Activated CD4-positive, CD25-positive, alpha-beta regulatory T cell (primary cell): ENCODE data around the gene LETM1.

Source experiments
- DNase-seq, 4 experiments: peaks; one replicate each; lab custom pipeline; 2025; lab: John Stamatoyannopoulos, UW

Gene LETM1

GRCh38 chr4:1825326-1825725 lies 30.6 kb downstream of the LETM1 start:
- no peak for DNase-seq

- no peak for DNase-seq
These were observed 31.2 kb downstream of the LETM1 start for GRCh38 chr4:1824746-1825145.

- no peak for DNase-seq
These were observed 32.4 kb downstream of the LETM1 start for GRCh38 chr4:1823545-1823932.

GRCh38 chr4:1822568-1823544 lies 33.1 kb downstream of the LETM1 start:
- DNase-seq = no peak

GRCh38 chr4:1821679-1822567 lies 34.0 kb downstream of the LETM1 start:
- DNase-seq = no peak

GRCh38 chr4:1819816-1820215 lies 36.1 kb downstream of the LETM1 start:
- DNase-seq = no peak

GRCh38 chr4:1819284-1819683 lies 36.7 kb downstream of the LETM1 start:
- DNase-seq = no peak

GRCh38 chr4:1815997-1816860 lies 39.7 kb downstream of the LETM1 start:
- DNase-seq = no peak

GRCh38 chr4:1815096-1815996 lies 40.6 kb downstream of the LETM1 start:
- DNase-seq = no peak

GRCh38 chr4:1814453-1814852 lies 41.5 kb downstream of the LETM1 start:
- no peak for DNase-seq

GRCh38 chr4:1813915-1814314 lies 42.0 kb downstream of the LETM1 start:
- DNase-seq = no peak

- no peak for DNase-seq
These were observed 42.7 kb downstream of the LETM1 start for GRCh38 chr4:1813231-1813630.

GRCh38 chr4:1812720-1813119 lies 43.2 kb downstream of the LETM1 start:
- no peak for DNase-seq

GRCh38 chr4:1810765-1811164 lies 45.2 kb downstream of the LETM1 start:
- no peak for DNase-seq

- peak; percentile 28 to 46 (median 40) for DNase-seq
These were observed 46.0 kb downstream of the LETM1 start for GRCh38 chr4:1809754-1810502.

GRCh38 chr4:1808851-1809753 lies 46.9 kb downstream of the LETM1 start:
- DNase-seq = no peak

- no peak for DNase-seq
These were observed 47.6 kb downstream of the LETM1 start for GRCh38 chr4:1808396-1808795.

GRCh38 chr4:1807332-1807777 lies 48.6 kb downstream of the LETM1 start:
- no peak for DNase-seq
